Neural progenitor cell (in vitro differentiated cells): Measurements from ENCODE around the gene TCF4. TPM values are rescaled to one million over a fixed set of nuclear protein-coding genes. Genes with fewer than 3 reads are reported as not detected.

ENCODE experiments used
- DNase-seq: peaks from one replicate; pipeline ENCODE4 v3.0.0-alpha.2; 2016; ENCODE audit warnings: low spot score
- H2AFZ ChIP-seq: fragments of 200-600 bp; sonication (generic); replicated peaks from 2 replicates; pipeline ENCODE4 v1.6.1; 2016; ENCODE audit warnings: antibody characterized with exemption
- H3F3A ChIP-seq: fragments of 200-600 bp; sonication (generic); 2 replicates; pipeline ENCODE4 v1.6.1; 2016; ENCODE audit warnings: antibody characterized with exemption, low read depth
- H3K27ac ChIP-seq: fragments of 200-600 bp; sonication (generic); 2 replicates; pipeline ENCODE4 v1.5.1; 2016; ENCODE audit warnings: mild to moderate bottlenecking
- H3K27me3 ChIP-seq: fragments of 200-600 bp; sonication (generic); 2 replicates; pipeline ENCODE4 v1.6.1; 2016; ENCODE audit warnings: mild to moderate bottlenecking, moderate library complexity
- H3K36me3 ChIP-seq: fragments of 200-600 bp; sonication (generic); 2 replicates; pipeline ENCODE4 v1.5.1; 2016
- H3K4me1 ChIP-seq: fragments of 200-600 bp; sonication (generic); 2 replicates; pipeline ENCODE4 v1.6.1; 2016; ENCODE audit warnings: mixed run types
- H3K4me2 ChIP-seq: fragments of 200-600 bp; sonication (generic); 2 replicates; pipeline ENCODE4 v1.6.1; 2016
- H3K4me3 ChIP-seq: fragments of 200-600 bp; sonication (generic); 2 replicates; pipeline ENCODE4 v1.5.1; 2016
- H3K79me2 ChIP-seq: fragments of 200-600 bp; sonication (generic); 2 replicates; pipeline ENCODE4 v1.6.1; 2016; ENCODE audit warnings: low read depth
- H3K9ac ChIP-seq: fragments of 200-600 bp; sonication (generic); 2 replicates; pipeline ENCODE4 v1.6.1; 2016
- H3K9me3 ChIP-seq: fragments of 200-600 bp; sonication (generic); 2 replicates; pipeline ENCODE4 v1.5.1; 2016; ENCODE audit warnings: low read depth
- H4K20me1 ChIP-seq: fragments of 200-600 bp; sonication (generic); 2 replicates; pipeline ENCODE4 v1.6.1; 2016; ENCODE audit warnings: low read depth
- H3K27ac Mint-ChIP-seq: 3 replicates; pipeline ENCODE4 v1.8.0; 2021; ENCODE audit warnings: mixed read lengths
- H3K27me3 Mint-ChIP-seq: 2 replicates; pipeline ENCODE4 v1.8.0; 2022; ENCODE audit warnings: low read depth, mild to moderate bottlenecking, inconsistent platforms, moderate library complexity, mixed read lengths; ENCODE audit not compliant: insufficient read depth
- H3K36me3 Mint-ChIP-seq: 3 replicates; pipeline ENCODE4 v1.8.0; 2021; ENCODE audit warnings: mixed read lengths
- H3K4me1 Mint-ChIP-seq: 3 replicates; pipeline ENCODE4 v1.8.0; 2021; ENCODE audit warnings: mixed read lengths
- H3K4me3 Mint-ChIP-seq: 3 replicates; pipeline ENCODE4 v1.8.0; 2021; ENCODE audit warnings: mild to moderate bottlenecking, moderate library complexity, mixed read lengths
- H3K9me3 Mint-ChIP-seq: 3 replicates; pipeline ENCODE4 v1.8.0; 2020; ENCODE audit warnings: mixed read lengths
- CTCF ChIP-seq: fragments of 200-600 bp; sonication (generic); IDR thresholded peaks from 2 replicates; pipeline ENCODE4 v1.5.1; 2017; ENCODE audit warnings: antibody characterized with exemption, mild to moderate bottlenecking
- EZH2 ChIP-seq: fragments of 200-600 bp; sonication (generic); IDR thresholded peaks from 2 replicates; pipeline ENCODE4 v1.6.1; 2017; ENCODE audit warnings: antibody characterized with exemption, mild to moderate bottlenecking, moderate library complexity
- EZH2phosphoT487 ChIP-seq: fragments of 200-600 bp; sonication (generic); IDR thresholded peaks from 2 replicates; pipeline ENCODE4 v1.6.1; 2017; ENCODE audit warnings: antibody characterized with exemption
- total RNA-seq: library from RNA; depleted of rRNA; stranded (reverse); fragments of >200 nt; gene quantifications from 2 replicates; pipeline ENCODE4 v1.2.3, GENCODE V29; 2015; ENCODE audit warnings: low replicate concordance

Gene TCF4
- total RNA-seq, 1 donor from 2014 or later = 161 TPM

- Histone ChIP-seq H3K4me2 (no peak overlapping the region), H3K79me2 (peaks cover 97% of the 10 kb centered on the region), H3K27ac (no peak overlapping the region), H3K9ac (no peak overlapping the region), H4K20me1 (peaks cover 5% of the 10 kb centered on the region), H3K36me3 (peaks cover 10% of the 10 kb centered on the region), H3K4me3 (no peak overlapping the region), H3K4me1 (no peaks in the 10 kb centered on the region), H3K9me3 (no peaks in the 10 kb centered on the region), H3F3A (no peaks in the 10 kb centered on the region), H2AFZ (no peak overlapping the region), H3K27me3 (no peaks in the 10 kb centered on the region)
- Mint-ChIP-seq H3K4me3 (no peak overlapping the region), H3K9me3 (peaks cover 51% of the 10 kb centered on the region), H3K4me1 (no peaks in the 10 kb centered on the region), H3K27ac (no peak overlapping the region), H3K27me3 (no peaks in the 10 kb centered on the region), H3K36me3 (peaks cover 55% of the 10 kb centered on the region)
- TF ChIP-seq EZH2phosphoT487 (no peak), CTCF (no peak), EZH2 (no peak)
- DNase-seq = no peak
These were observed 207.4 kb downstream of the TCF4 start for GRCh38 chr18:55380589-55380988.

DNA sequence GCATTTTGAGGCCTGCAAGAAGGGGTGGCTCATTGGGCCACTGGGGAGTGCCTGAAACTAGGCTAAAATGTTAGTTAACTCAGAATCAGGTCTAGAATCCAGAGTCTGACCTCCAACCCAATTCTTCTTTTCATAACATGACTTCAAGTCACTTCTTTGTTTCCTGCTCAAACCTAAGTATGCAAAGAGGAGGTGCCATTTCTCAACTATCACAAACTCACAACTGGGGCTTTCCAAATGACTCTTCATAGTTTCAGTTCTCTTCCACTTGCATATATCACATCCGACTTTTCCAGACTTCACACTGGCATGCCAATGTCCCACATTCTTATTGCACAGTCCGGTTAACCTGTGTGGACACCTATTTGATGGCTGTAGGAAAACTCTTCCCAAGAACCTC lies 211.6 kb downstream of the TCF4 start:
- TF ChIP-seq EZH2 (no peak), EZH2phosphoT487 (no peak), CTCF (no peak)
- peaks cover 26% of the 10 kb centered on the region for H3K9me3 Mint-ChIP-seq
- H3K27ac ChIP-seq = no peak overlapping the region
- no peaks in the 10 kb centered on the region for H3K4me1 ChIP-seq
- no peaks in the 10 kb centered on the region for H3K27me3 ChIP-seq
- no peak for DNase-seq
- peaks cover 99% of the 10 kb centered on the region for H3K79me2 ChIP-seq
- peaks cover 2% of the 10 kb centered on the region for H3K27me3 Mint-ChIP-seq
- no peak overlapping the region for H3K9ac ChIP-seq
- H3K36me3 ChIP-seq = no peaks in the 10 kb centered on the region
- no peaks in the 10 kb centered on the region for H3F3A ChIP-seq
- no peak overlapping the region for H3K4me3 ChIP-seq
- H3K27ac Mint-ChIP-seq = no peak overlapping the region
- H2AFZ ChIP-seq = no peak overlapping the region
- H3K4me3 Mint-ChIP-seq = no peak overlapping the region
- no peaks in the 10 kb centered on the region for H3K9me3 ChIP-seq
- H4K20me1 ChIP-seq = peaks cover 8% of the 10 kb centered on the region
- H3K4me2 ChIP-seq = no peak overlapping the region
- no peaks in the 10 kb centered on the region for H3K4me1 Mint-ChIP-seq
- H3K36me3 Mint-ChIP-seq = peaks cover 30% of the 10 kb centered on the region

DNA sequence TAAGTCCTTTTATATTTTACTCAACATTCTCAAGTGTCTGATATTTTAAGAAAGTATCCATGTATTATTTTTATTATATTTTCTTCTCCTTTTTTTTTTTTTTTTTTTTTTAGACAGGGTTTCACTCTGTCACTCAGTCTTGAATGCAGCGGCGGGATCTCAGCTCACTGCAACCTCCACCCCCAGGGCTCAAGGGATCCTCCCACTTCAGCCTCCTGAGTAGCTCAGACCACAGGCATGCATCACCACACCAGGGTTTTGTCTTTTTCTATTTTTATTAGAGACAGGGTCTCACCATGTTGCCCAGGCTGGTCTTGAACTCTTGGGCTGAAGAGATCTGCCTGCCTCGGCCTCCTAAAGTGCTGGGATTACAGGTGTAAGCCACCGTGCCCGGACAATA lies 212.1 kb downstream of the TCF4 start:
- peaks cover 12% of the 10 kb centered on the region for H4K20me1 ChIP-seq
- Mint-ChIP-seq H3K27ac (no peak overlapping the region), H3K9me3 (peaks cover 26% of the 10 kb centered on the region), H3K4me3 (no peak overlapping the region), H3K4me1 (no peaks in the 10 kb centered on the region), H3K36me3 (peaks cover 30% of the 10 kb centered on the region), H3K27me3 (peaks cover 2% of the 10 kb centered on the region)
- H3K4me1 ChIP-seq = no peaks in the 10 kb centered on the region
- no peak overlapping the region for H3K9ac ChIP-seq
- H3K79me2 ChIP-seq = peaks cover 100% of the 10 kb centered on the region
- no peak overlapping the region for H3K4me3 ChIP-seq
- H3K27me3 ChIP-seq = no peaks in the 10 kb centered on the region
- H3K27ac ChIP-seq = no peak overlapping the region
- no peak for TF ChIP-seq EZH2
- no peak for TF ChIP-seq EZH2phosphoT487
- no peak for TF ChIP-seq CTCF
- no peak overlapping the region for H2AFZ ChIP-seq
- DNase-seq = no peak
- H3F3A ChIP-seq = no peaks in the 10 kb centered on the region
- H3K9me3 ChIP-seq = no peaks in the 10 kb centered on the region
- no peak overlapping the region for H3K4me2 ChIP-seq
- H3K36me3 ChIP-seq = no peaks in the 10 kb centered on the region
